Left lung (tissue), 10 donors: ENCODE data around the gene WDR70. TPM values are rescaled to one million over a fixed set of nuclear protein-coding genes. Genes with fewer than 3 reads are reported as not detected.

ENCODE experiments used
- ATAC-seq: fragments of 200-7000 bp; cut with Tn5 transposase; one replicate; pipeline ENCODE4 v1.9.1; 2020; ENCODE audit warnings: moderate library complexity
- DNase-seq, 4 donors: peaks; one replicate each; pipeline ENCODE4 v3.0.0-alpha.2; 2013 to 2020
- H3K27ac ChIP-seq, 2 donors: fragments of 200-600 bp; sonication (generic) in 1 of 2; one replicate each; pipeline versions ENCODE4 v1.5.0 to v1.8.0; 2020 to 2021
- H3K27me3 ChIP-seq, 2 donors: fragments of 200-600 bp; sonication (generic) in 1 of 2; one replicate each; pipeline versions ENCODE4 v1.5.0 to v1.8.0; 2020 to 2021
- H3K36me3 ChIP-seq, 2 donors: fragments of 200-600 bp; sonication (generic) in 1 of 2; one replicate each; pipeline versions ENCODE4 v1.5.0 to v1.8.0; 2020 to 2021
- H3K4me1 ChIP-seq, 2 donors: fragments of 200-600 bp; one replicate each; pipeline ENCODE4 v1.8.0; 2021
- H3K4me3 ChIP-seq, 2 donors: fragments of 200-600 bp; sonication (generic) in 1 of 2; one replicate each; pipeline versions ENCODE4 v1.5.0 to v1.8.0; 2020 to 2021; ENCODE audit warnings: mild to moderate bottlenecking in 1 of 2
- H3K9me3 ChIP-seq, 2 donors: fragments of 200-600 bp; sonication (generic) in 1 of 2; one replicate each; pipeline versions ENCODE4 v1.5.0 to v1.8.0; 2020 to 2021
- intact Hi-C, 2 donors: fragments of 100-400 bp; cut with DNase I; formaldehyde crosslinking; loops; one replicate each; pipeline versions ENCODE4 v1.11.2 to v1.14.2; 2022
- polyA plus RNA-seq, 6 donors: library from polyadenylated mRNA; unstranded; fragments of 120-200 nt; gene quantifications; one replicate each; pipeline ENCODE4 v1.2.1, GENCODE V29; 2013; ENCODE audit not compliant: insufficient read length in 6 of 6
- total RNA-seq, 2 donors: library from RNA; stranded (reverse); fragmentation: NEBNext Ultra II Directional; extraction: Animal tissue kit (Norgen Biotek cat#: 25700); gene quantifications; one replicate each; pipeline ENCODE4 v1.2.1, GENCODE V29; 2021
- TF ChIP-seq, protein P1 (sequence below), 2 donors: fragments of 200-600 bp; sonication (generic) in 1 of 2; IDR thresholded peaks; one replicate each; pipeline versions ENCODE4 v1.5.0 to v1.8.0; 2021; ENCODE audit warnings: antibody characterized with exemption in 2 of 2
- donor health status: DM: no; HTN: yes; CAD: no.
- donor health status: DM: no; HTN: no; CAD: no.

The WDR70 gene
- total and polyA plus RNA-seq, 8 donors, result 21.9 to 59.2 (median 47.5) TPM

- ATAC-seq, result no peak
- no peaks in the 10 kb centered on the region for H3K4me1 ChIP-seq
- peaks cover 0 to 12% of the 10 kb centered on the region in 2 donors for H3K36me3 ChIP-seq
- H3K4me3 ChIP-seq, result no peak overlapping the region
- no peaks in the 10 kb centered on the region for H3K9me3 ChIP-seq
- TF ChIP-seq, protein P1, sequence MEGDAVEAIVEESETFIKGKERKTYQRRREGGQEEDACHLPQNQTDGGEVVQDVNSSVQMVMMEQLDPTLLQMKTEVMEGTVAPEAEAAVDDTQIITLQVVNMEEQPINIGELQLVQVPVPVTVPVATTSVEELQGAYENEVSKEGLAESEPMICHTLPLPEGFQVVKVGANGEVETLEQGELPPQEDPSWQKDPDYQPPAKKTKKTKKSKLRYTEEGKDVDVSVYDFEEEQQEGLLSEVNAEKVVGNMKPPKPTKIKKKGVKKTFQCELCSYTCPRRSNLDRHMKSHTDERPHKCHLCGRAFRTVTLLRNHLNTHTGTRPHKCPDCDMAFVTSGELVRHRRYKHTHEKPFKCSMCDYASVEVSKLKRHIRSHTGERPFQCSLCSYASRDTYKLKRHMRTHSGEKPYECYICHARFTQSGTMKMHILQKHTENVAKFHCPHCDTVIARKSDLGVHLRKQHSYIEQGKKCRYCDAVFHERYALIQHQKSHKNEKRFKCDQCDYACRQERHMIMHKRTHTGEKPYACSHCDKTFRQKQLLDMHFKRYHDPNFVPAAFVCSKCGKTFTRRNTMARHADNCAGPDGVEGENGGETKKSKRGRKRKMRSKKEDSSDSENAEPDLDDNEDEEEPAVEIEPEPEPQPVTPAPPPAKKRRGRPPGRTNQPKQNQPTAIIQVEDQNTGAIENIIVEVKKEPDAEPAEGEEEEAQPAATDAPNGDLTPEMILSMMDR (IDR thresholded peaks at IDR 0.05), result no peak
- intact Hi-C loops, result no loop called here
- H3K27me3 ChIP-seq, result no peaks in the 10 kb centered on the region
- no peak for DNase-seq
- no peak overlapping the region for H3K27ac ChIP-seq
Observed at GRCh38 chr5:37490120-37490810, 111.1 kb downstream of the WDR70 start.

DNA sequence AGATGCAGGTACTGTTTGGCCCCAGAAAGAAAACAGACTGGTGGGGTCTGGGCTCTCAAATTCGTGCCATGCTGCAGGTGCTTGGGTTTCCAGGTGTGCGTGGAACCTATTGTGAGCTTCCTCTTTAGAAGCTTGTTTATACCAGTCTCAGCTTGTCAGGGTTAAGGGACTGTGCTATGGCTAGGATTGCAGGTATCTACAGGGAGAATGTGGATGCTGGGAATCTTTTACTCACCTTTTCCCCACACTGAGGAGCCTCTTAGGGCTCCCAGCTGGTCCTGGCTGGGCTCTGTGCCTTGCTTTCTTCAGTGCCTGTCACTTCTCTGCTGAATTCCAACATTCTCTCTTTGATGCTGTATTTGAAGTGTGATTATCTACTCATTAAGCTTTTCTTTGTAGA is 111.8 kb downstream of the WDR70 start:
- no peak for DNase-seq
- TF ChIP-seq, protein P1 (IDR thresholded peaks at IDR 0.05), result no peak
- H3K9me3 ChIP-seq, result no peaks in the 10 kb centered on the region
- H3K27me3 ChIP-seq, result no peaks in the 10 kb centered on the region
- ATAC-seq, result no peak
- intact Hi-C loops, result no loop called here
- H3K27ac ChIP-seq, result no peak overlapping the region
- no peaks in the 10 kb centered on the region for H3K4me1 ChIP-seq
- H3K36me3 ChIP-seq, result peaks cover 0 to 12% of the 10 kb centered on the region in 2 donors
- no peak overlapping the region for H3K4me3 ChIP-seq

DNA sequence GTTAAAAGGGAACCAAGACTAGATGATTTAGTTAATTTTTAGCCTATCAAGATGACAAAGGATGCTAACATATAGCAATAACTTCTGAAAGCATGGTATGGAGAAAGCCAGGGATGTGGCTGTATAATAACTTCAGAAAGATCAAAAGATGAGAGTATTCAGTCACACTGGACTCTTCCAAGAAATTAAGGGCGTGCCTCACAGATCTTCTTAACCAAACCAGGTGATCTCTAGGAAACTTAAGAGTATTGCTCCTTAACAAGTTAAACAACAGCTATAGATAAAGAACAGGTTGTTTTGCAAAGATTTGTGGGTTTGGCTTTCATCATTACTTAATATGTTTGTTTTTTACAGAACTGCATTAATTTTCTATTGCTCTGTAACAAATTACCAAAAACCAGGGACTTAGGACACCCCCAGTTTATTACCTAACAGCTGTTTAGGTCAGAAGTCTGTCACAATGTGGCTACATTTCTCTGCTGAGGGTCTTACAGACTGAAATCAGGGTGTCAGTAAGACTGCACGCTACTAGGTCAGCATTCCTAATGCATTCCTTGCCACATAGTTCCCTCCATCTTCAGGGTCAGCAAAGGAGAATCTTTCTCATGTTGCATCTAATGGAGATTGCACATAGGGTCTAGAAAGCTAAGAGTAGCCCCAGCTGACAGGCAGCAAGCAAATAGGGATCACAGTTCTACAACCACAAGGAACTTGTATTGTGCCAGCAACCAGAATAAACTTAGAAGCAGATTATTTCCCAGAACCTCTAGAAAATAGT is 113.8 kb downstream of the WDR70 start:
- ATAC-seq (no peak), DNase-seq (no peak)
- Histone ChIP-seq H3K9me3 (no peaks in the 10 kb centered on the region), H3K36me3 (peaks cover 0 to 6% of the 10 kb centered on the region in 2 donors), H3K4me3 (no peak overlapping the region), H3K4me1 (no peaks in the 10 kb centered on the region), H3K27ac (no peak overlapping the region), H3K27me3 (no peaks in the 10 kb centered on the region)
- TF ChIP-seq, protein P1 (IDR thresholded peaks at IDR 0.05), result no peak
- intact Hi-C loops, result no loop called here

GRCh38 chr5:37494756-37495155 is 115.6 kb downstream of the WDR70 start:
- DNase-seq (no peak), ATAC-seq (no peak)
- H3K36me3 ChIP-seq, result peaks cover 0 to 13% of the 10 kb centered on the region in 2 donors
- no peaks in the 10 kb centered on the region for H3K4me1 ChIP-seq
- no peak overlapping the region for H3K4me3 ChIP-seq
- intact Hi-C loops, result no loop called here
- H3K9me3 ChIP-seq, result no peaks in the 10 kb centered on the region
- TF ChIP-seq, protein P1 (IDR thresholded peaks at IDR 0.05), result no peak
- H3K27me3 ChIP-seq, result no peaks in the 10 kb centered on the region
- H3K27ac ChIP-seq, result no peak overlapping the region

GRCh38 chr5:37495210-37495609 is 116.1 kb downstream of the WDR70 start:
- DNase-seq (no peak), ATAC-seq (peak; percentile 33)
- TF ChIP-seq, protein P1 (IDR thresholded peaks at IDR 0.05), result no peak
- no peak overlapping the region for H3K27ac ChIP-seq
- intact Hi-C loops, result no loop called here
- no peaks in the 10 kb centered on the region for H3K4me1 ChIP-seq
- H3K4me3 ChIP-seq, result no peak overlapping the region
- no peaks in the 10 kb centered on the region for H3K27me3 ChIP-seq
- peaks cover 0 to 13% of the 10 kb centered on the region in 2 donors for H3K36me3 ChIP-seq
- H3K9me3 ChIP-seq, result no peaks in the 10 kb centered on the region
